HCT116 (cell line): ENCODE measurements around the gene ATP8A2. TPM values are rescaled to one million over a fixed set of nuclear protein-coding genes. Genes with fewer than 3 reads are reported as not detected.

ENCODE experiments used
- ATAC-seq: fragments of 200-7000 bp; cut with Tn5 transposase; 2 replicates; pipeline ENCODE4 v1.9.1; 2020; ENCODE audit warnings: mild to moderate bottlenecking, moderate library complexity
- BruUV-seq: library from RNA; stranded (reverse); fragments of 400-500 nt; replicated peaks from 2 replicates; lab custom pipeline; 2021; lab: Mats Ljungman, UMichigan
- CTCF ChIA-PET: fragments of 300-600 bp; sonication (Branson Sonifier 250); formaldehyde crosslinking; loops from one replicate; lab custom pipeline; 2021; ENCODE audit warnings: antibody characterized with exemption; lab: Charles Lee
- POLR2A ChIA-PET: fragments of 300-600, 350-600 bp; sonication (Branson Sonifier 250); formaldehyde crosslinking; loops from one replicate; lab custom pipeline; 2021; ENCODE audit warnings: antibody characterized with exemption; lab: Charles Lee
- RAD21 ChIA-PET, 2 experiments: fragments of 300-600 bp; sonication (Branson Sonifier 250); formaldehyde crosslinking; loops; one replicate each; lab custom pipeline; 2023; ENCODE audit warnings: low total read pairs in 2 of 2; ENCODE audit not compliant: uncharacterized antibody in 2 of 2, unreplicated experiment in 2 of 2, low non-redundant PET in 1 of 2; lab: Charles Lee
- DNase-seq: peaks from one replicate; pipeline ENCODE4 v3.0.0-alpha.2; 2010; ENCODE audit warnings: low read depth, low spot score
- H2AFZ ChIP-seq: fragments of 200-600 bp; shearing (Covaris generic), sonication (generic); 2 replicates; pipeline ENCODE4 v1.6.1; 2017; ENCODE audit warnings: low read depth, mixed run types, mixed read lengths, antibody characterized with exemption, low read length; ENCODE audit not compliant: poor library complexity, severe bottlenecking
- H3K27ac ChIP-seq: 2 replicates; pipeline ENCODE4 v1.5.1; 2012; ENCODE audit warnings: low read depth, low read length
- H3K27me3 ChIP-seq: fragments of 200-600 bp; sonication (generic); 2 replicates; pipeline ENCODE4 v1.6.1; 2016; ENCODE audit warnings: mixed run types, low read length, mixed read lengths; ENCODE audit not compliant: insufficient read depth
- H3K36me3 ChIP-seq, 2 experiments: fragments of 200-500 bp in 1 of 2; fragments of 200-600 bp in 1 of 2; sonication (Bioruptor generic) in 1 of 2; sonication (generic) in 1 of 2; 2 replicates each; pipeline versions ENCODE4 v1.5.1 to v1.6.1; 2014 to 2016; ENCODE audit warnings: low read length in 2 of 2, inconsistent platforms in 1 of 2, mixed read lengths in 1 of 2, mixed run types in 1 of 2; ENCODE audit not compliant: insufficient read depth in 2 of 2, control insufficient read depth in 1 of 2
- H3K4me1 ChIP-seq, 2 experiments: fragments of 200-600 bp in 1 of 2; sonication (generic) in 1 of 2; 2 replicates each; pipeline versions ENCODE4 v1.5.1 to v1.6.1; 2012 to 2017; ENCODE audit warnings: low read length in 2 of 2, inconsistent platforms in 1 of 2, mild to moderate bottlenecking in 1 of 2, mixed read lengths in 1 of 2, mixed run types in 1 of 2, moderate library complexity in 1 of 2; ENCODE audit not compliant: insufficient read depth in 2 of 2, control insufficient read depth in 1 of 2
- H3K4me2 ChIP-seq: fragments of 200-600 bp; sonication (generic); 2 replicates; pipeline ENCODE4 v1.6.1; 2017; ENCODE audit warnings: mixed run types, low read length, mixed read lengths
- H3K4me3 ChIP-seq, 2 experiments: fragments of 200-600 bp in 1 of 2; sonication (generic) in 1 of 2; replicated peaks in 1 of 2; 2 replicates each; pipeline ENCODE4 v1.5.1; 2011 to 2016; ENCODE audit warnings: low read length in 2 of 2, control low read depth in 1 of 2, low read depth in 1 of 2, mild to moderate bottlenecking in 1 of 2, mixed read lengths in 1 of 2, mixed run types in 1 of 2
- H3K79me2 ChIP-seq: fragments of 200-600 bp; sonication (generic); 2 replicates; pipeline ENCODE4 v1.6.1; 2017; ENCODE audit warnings: mild to moderate bottlenecking, mixed run types, low read length, moderate library complexity, mixed read lengths; ENCODE audit not compliant: insufficient read depth
- H3K9ac ChIP-seq: fragments of 200-600 bp; sonication (generic); 2 replicates; pipeline ENCODE4 v1.6.1; 2016; ENCODE audit warnings: low read length, mixed read lengths
- H3K9me2 ChIP-seq: fragments of 200-600 bp; sonication (generic), shearing (Covaris generic); 2 replicates; pipeline ENCODE4 v1.6.1; 2017; ENCODE audit warnings: mixed run types, mild to moderate bottlenecking, moderate library complexity; ENCODE audit not compliant: insufficient read depth
- H3K9me3 ChIP-seq, 2 experiments: fragments of 200-500 bp in 1 of 2; fragments of 200-600 bp in 1 of 2; sonication (Bioruptor generic) in 1 of 2; sonication (generic) in 1 of 2; 2 replicates each; pipeline ENCODE4 v1.6.1; 2014 to 2017; ENCODE audit warnings: low read length in 2 of 2, mixed read lengths in 2 of 2, inconsistent platforms in 1 of 2, low read depth in 1 of 2, mild to moderate bottlenecking in 1 of 2, mixed run types in 1 of 2, moderate library complexity in 1 of 2; ENCODE audit not compliant: control insufficient read depth in 1 of 2, insufficient read depth in 1 of 2
- H4K20me1 ChIP-seq: fragments of 200-600 bp; sonication (generic), shearing (Covaris generic); 2 replicates; pipeline ENCODE4 v1.6.1; 2017; ENCODE audit warnings: mixed run types, mild to moderate bottlenecking, moderate library complexity; ENCODE audit not compliant: insufficient read depth
- ATF3 ChIP-seq: IDR thresholded peaks from 2 replicates; pipeline ENCODE4 v1.6.1; 2012
- EGR1 ChIP-seq: IDR thresholded peaks from 2 replicates; pipeline ENCODE4 v1.6.1; 2012; ENCODE audit warnings: low read depth
- ELF1 ChIP-seq: IDR thresholded peaks from 2 replicates; pipeline ENCODE4 v1.6.1; 2012; ENCODE audit warnings: low read depth, borderline replicate concordance
- EZH2 ChIP-seq: fragments of 200-600 bp; sonication (generic); IDR thresholded peaks from 2 replicates; pipeline ENCODE4 v1.6.1; 2017; ENCODE audit warnings: antibody characterized with exemption, mixed run types
- POLR2A ChIP-seq: IDR thresholded peaks from 2 replicates; pipeline ENCODE4 v1.7.0; 2011; ENCODE audit warnings: borderline replicate concordance; ENCODE audit not compliant: insufficient read depth, insufficient read length; ENCODE audit errors: extremely low read depth
- POLR2AphosphoS5 ChIP-seq: IDR thresholded peaks from 2 replicates; pipeline ENCODE4 v1.6.1; 2011; ENCODE audit warnings: mild to moderate bottlenecking, low read depth, low read length, moderate library complexity
- RAD21 ChIP-seq: IDR thresholded peaks from 2 replicates; pipeline ENCODE4 v1.6.1; 2012; ENCODE audit warnings: low read depth, mild to moderate bottlenecking
- REST ChIP-seq: IDR thresholded peaks from 2 replicates; pipeline ENCODE4 v1.6.1; 2012; ENCODE audit warnings: low read depth
- SRF ChIP-seq: IDR thresholded peaks from 2 replicates; pipeline ENCODE4 v1.6.1; 2012; ENCODE audit warnings: low read depth
- TCF7L2 ChIP-seq: IDR thresholded peaks from 2 replicates; pipeline ENCODE4 v1.7.0; 2011; ENCODE audit warnings: borderline replicate concordance, inconsistent platforms; ENCODE audit not compliant: insufficient read depth, insufficient read length; ENCODE audit errors: extremely low read depth
- YY1 ChIP-seq: IDR thresholded peaks from 2 replicates; pipeline ENCODE4 v1.6.1; 2011; ENCODE audit warnings: low read length, low read depth, moderate library complexity, mild to moderate bottlenecking; ENCODE audit not compliant: insufficient replicate concordance; ENCODE audit errors: extremely low read depth
- ZFX ChIP-seq: fragments of 450-650 bp; IDR thresholded peaks from 2 replicates; pipeline ENCODE4 v1.6.1; 2017
- intact Hi-C: fragments of 100-400 bp; cut with micrococcal nuclease; formaldehyde crosslinking; loops from 2 replicates; pipeline ENCODE4 v1.10.0; 2022
- total RNA-seq: library from RNA; stranded (reverse); gene quantifications from one replicate; pipeline ENCODE4 v1.2.1, GENCODE V29; 2021; ENCODE audit not compliant: unreplicated experiment
- TF ChIP-seq, protein P1 (sequence below): IDR thresholded peaks from 2 replicates; pipeline ENCODE4 v1.6.1; 2011; ENCODE audit warnings: mild to moderate bottlenecking, low read length, moderate library complexity; ENCODE audit not compliant: insufficient replicate concordance; ENCODE audit errors: extremely low read depth
- TF ChIP-seq, protein P2 (sequence below): IDR thresholded peaks from 2 replicates; pipeline ENCODE4 v1.6.1; 2012

ATP8A2 gene
- total RNA-seq, 1 experiment from 2014 or later, result not detected

- DNase-seq (no peak), ATAC-seq (no peak)
- CTCF ChIA-PET, result no interaction called here
Observed at GRCh38 chr13:25324100-25324499, 47.7 kb upstream of the ATP8A2 start.

More at GRCh38 chr13:25324100-25324499, 47.7 kb upstream of the ATP8A2 start:
- no peak overlapping the region for H3K4me3 ChIP-seq
- RAD21 ChIA-PET, result no interaction called here
- TF ChIP-seq ATF3, result no peak
- TF ChIP-seq ELF1, result no peak
- no peak for TF ChIP-seq POLR2AphosphoS5
- no peak for TF ChIP-seq TCF7L2
- TF ChIP-seq, protein P1, sequence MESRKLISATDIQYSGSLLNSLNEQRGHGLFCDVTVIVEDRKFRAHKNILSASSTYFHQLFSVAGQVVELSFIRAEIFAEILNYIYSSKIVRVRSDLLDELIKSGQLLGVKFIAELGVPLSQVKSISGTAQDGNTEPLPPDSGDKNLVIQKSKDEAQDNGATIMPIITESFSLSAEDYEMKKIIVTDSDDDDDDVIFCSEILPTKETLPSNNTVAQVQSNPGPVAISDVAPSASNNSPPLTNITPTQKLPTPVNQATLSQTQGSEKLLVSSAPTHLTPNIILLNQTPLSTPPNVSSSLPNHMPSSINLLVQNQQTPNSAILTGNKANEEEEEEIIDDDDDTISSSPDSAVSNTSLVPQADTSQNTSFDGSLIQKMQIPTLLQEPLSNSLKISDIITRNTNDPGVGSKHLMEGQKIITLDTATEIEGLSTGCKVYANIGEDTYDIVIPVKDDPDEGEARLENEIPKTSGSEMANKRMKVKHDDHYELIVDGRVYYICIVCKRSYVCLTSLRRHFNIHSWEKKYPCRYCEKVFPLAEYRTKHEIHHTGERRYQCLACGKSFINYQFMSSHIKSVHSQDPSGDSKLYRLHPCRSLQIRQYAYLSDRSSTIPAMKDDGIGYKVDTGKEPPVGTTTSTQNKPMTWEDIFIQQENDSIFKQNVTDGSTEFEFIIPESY, result no peak
- TF ChIP-seq ZFX, result no peak
- TF ChIP-seq RAD21, result no peak
- no peak for TF ChIP-seq SRF
- no peak for TF ChIP-seq EGR1
- no peak for TF ChIP-seq YY1
- TF ChIP-seq REST, result no peak
- TF ChIP-seq EZH2, result no peak
- TF ChIP-seq POLR2A, result no peak
- TF ChIP-seq, protein P2, sequence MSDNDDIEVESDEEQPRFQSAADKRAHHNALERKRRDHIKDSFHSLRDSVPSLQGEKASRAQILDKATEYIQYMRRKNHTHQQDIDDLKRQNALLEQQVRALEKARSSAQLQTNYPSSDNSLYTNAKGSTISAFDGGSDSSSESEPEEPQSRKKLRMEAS, result no peak
- TF ChIP-seq, all 23 proteins: peak for 0
- POLR2A ChIA-PET, result no interaction called here
- H4K20me1 ChIP-seq, result peaks cover 7% of the 10 kb centered on the region; the same call in 1 of the 2 replicates
- no peaks in the 10 kb centered on the region for H3K9me3 ChIP-seq
- no peaks in the 10 kb centered on the region for H3K4me1 ChIP-seq
- BruUV-seq, result no TSS peak
- no peak overlapping the region for H3K27ac ChIP-seq
- H3K27me3 ChIP-seq, result no peaks in the 10 kb centered on the region
- no peak overlapping the region for H2AFZ ChIP-seq
- H3K79me2 ChIP-seq, result peaks cover 45% of the 10 kb centered on the region
- H3K9me2 ChIP-seq, result no peaks in the 10 kb centered on the region
- H3K9ac ChIP-seq, result no peak overlapping the region
- intact Hi-C loops, result no loop called here
- peaks cover 65 to 80% of the 10 kb centered on the region in 2 experiments for H3K36me3 ChIP-seq
- H3K4me2 ChIP-seq, result no peak overlapping the region
